ENCODE results near the gene SIGMAR1.

The SIGMAR1 gene

GRCh38 chr9:34629491-34629808 lies 8.1 kb downstream of the SIGMAR1 start:
- no peak for DNase-seq

- DNase-seq: peak; percentile 30
Observed at GRCh38 chr9:34628656-34629490, 8.7 kb downstream of the SIGMAR1 start, which contains the start of gene ARID3C. ARID3C (minus strand) TSS chr9:34629066; CDS start chr9:34628014, 1,052 bp downstream.

GRCh38 chr9:34627716-34628655 lies 9.6 kb downstream of the SIGMAR1 start:
- no peak for DNase-seq

GRCh38 chr9:34625186-34625486 lies 12.5 kb downstream of the SIGMAR1 start:
- DNase-seq: no peak

- DNase-seq: no peak
Observed at GRCh38 chr9:34624475-34625185, 13.0 kb downstream of the SIGMAR1 start.

- peak; percentile 24 for DNase-seq
Observed at GRCh38 chr9:34623374-34624235, 14.0 kb downstream of the SIGMAR1 start.

- peak; percentile 95 for DNase-seq
Observed at GRCh38 chr9:34620061-34620994, 17.3 kb downstream of the SIGMAR1 start, which contains the start of gene DCTN3. DCTN3 (minus strand) TSS chr9:34620495; CDS start chr9:34620464, 31 bp downstream.

GRCh38 chr9:34615132-34615531 lies 22.5 kb downstream of the SIGMAR1 start:
- no peak for DNase-seq

GRCh38 chr9:34612788-34613390 lies 24.7 kb downstream of the SIGMAR1 start:
- DNase-seq: peak; percentile 69

GRCh38 chr9:34611811-34612787 lies 25.5 kb downstream of the SIGMAR1 start, which contains the start of gene RPP25L:
RPP25L (minus strand) TSS chr9:34612097; CDS start chr9:34611296, 801 bp downstream.
- DNase-seq: peak; percentile 83

- DNase-seq: no peak
Observed at GRCh38 chr9:34611251-34611810, 26.3 kb downstream of the SIGMAR1 start.

GRCh38 chr9:34610434-34611206 lies 27.0 kb downstream of the SIGMAR1 start:
- DNase-seq: no peak

GRCh38 chr9:34607331-34607730 lies 30.3 kb downstream of the SIGMAR1 start:
- no peak for DNase-seq

- no peak for DNase-seq
Observed at GRCh38 chr9:34606905-34607304, 30.7 kb downstream of the SIGMAR1 start.

- DNase-seq: no peak
Observed at GRCh38 chr9:34606190-34606589, 31.4 kb downstream of the SIGMAR1 start.

GRCh38 chr9:34603610-34604231 lies 33.9 kb downstream of the SIGMAR1 start:
- DNase-seq: peak; percentile 76

GRCh38 chr9:34601937-34602573 lies 35.5 kb downstream of the SIGMAR1 start:
- DNase-seq: no peak
